Lower leg skin (tissue), 3 donors: Measurements from ENCODE around the gene CLASP1.

Source experiments
- POLR2A ChIP-seq, 2 donors: fragments of 450-650 bp; IDR thresholded peaks; one replicate each; pipeline ENCODE4 v1.6.1; 2016 to 2017; ENCODE audit warnings: antibody characterized with exemption in 2 of 2, mild to moderate bottlenecking in 1 of 2, moderate library complexity in 1 of 2
- TF ChIP-seq, protein P1 (sequence below), 3 donors: fragments of 450-650 bp; IDR thresholded peaks; one replicate each; pipeline ENCODE4 v1.5.1; 2016; ENCODE audit warnings: antibody characterized with exemption in 3 of 3, mild to moderate bottlenecking in 3 of 3, moderate library complexity in 2 of 3

GRCh38 chr2:121450301-121450700 is 199.0 kb downstream of the CLASP1 start:
- TF ChIP-seq, protein P1, sequence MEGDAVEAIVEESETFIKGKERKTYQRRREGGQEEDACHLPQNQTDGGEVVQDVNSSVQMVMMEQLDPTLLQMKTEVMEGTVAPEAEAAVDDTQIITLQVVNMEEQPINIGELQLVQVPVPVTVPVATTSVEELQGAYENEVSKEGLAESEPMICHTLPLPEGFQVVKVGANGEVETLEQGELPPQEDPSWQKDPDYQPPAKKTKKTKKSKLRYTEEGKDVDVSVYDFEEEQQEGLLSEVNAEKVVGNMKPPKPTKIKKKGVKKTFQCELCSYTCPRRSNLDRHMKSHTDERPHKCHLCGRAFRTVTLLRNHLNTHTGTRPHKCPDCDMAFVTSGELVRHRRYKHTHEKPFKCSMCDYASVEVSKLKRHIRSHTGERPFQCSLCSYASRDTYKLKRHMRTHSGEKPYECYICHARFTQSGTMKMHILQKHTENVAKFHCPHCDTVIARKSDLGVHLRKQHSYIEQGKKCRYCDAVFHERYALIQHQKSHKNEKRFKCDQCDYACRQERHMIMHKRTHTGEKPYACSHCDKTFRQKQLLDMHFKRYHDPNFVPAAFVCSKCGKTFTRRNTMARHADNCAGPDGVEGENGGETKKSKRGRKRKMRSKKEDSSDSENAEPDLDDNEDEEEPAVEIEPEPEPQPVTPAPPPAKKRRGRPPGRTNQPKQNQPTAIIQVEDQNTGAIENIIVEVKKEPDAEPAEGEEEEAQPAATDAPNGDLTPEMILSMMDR (IDR thresholded peaks at IDR 0.05), result no peak
- no peak for TF ChIP-seq POLR2A (IDR thresholded peaks at IDR 0.05)
